ENCODE results near the gene MARK3.

- TF ChIP-seq MAZ (IDR thresholded peaks at IDR 0.05; ENCODE audit: borderline replicate concordance, low read depth, low read length), result no peak
- no peak for TF ChIP-seq CTCF (conservative IDR thresholded peaks at IDR 0.05; ENCODE audit: low read depth, low read length)
- no peak for TF ChIP-seq POLR2A (IDR thresholded peaks at IDR 0.05; ENCODE audit: low read depth, low read length)
- TF ChIP-seq, protein P1, sequence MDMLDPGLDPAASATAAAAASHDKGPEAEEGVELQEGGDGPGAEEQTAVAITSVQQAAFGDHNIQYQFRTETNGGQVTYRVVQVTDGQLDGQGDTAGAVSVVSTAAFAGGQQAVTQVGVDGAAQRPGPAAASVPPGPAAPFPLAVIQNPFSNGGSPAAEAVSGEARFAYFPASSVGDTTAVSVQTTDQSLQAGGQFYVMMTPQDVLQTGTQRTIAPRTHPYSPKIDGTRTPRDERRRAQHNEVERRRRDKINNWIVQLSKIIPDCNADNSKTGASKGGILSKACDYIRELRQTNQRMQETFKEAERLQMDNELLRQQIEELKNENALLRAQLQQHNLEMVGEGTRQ (IDR thresholded peaks at IDR 0.05; ENCODE audit: low read depth, low read length), result no peak
- TF ChIP-seq, protein P2, sequence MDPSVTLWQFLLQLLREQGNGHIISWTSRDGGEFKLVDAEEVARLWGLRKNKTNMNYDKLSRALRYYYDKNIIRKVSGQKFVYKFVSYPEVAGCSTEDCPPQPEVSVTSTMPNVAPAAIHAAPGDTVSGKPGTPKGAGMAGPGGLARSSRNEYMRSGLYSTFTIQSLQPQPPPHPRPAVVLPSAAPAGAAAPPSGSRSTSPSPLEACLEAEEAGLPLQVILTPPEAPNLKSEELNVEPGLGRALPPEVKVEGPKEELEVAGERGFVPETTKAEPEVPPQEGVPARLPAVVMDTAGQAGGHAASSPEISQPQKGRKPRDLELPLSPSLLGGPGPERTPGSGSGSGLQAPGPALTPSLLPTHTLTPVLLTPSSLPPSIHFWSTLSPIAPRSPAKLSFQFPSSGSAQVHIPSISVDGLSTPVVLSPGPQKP (IDR thresholded peaks at IDR 0.05; ENCODE audit: borderline replicate concordance, low read depth, low read length), result no peak
- no peak for TF ChIP-seq RAD21 (IDR thresholded peaks at IDR 0.05; ENCODE audit: low read length)
- TF ChIP-seq CEBPB (IDR thresholded peaks at IDR 0.05; ENCODE audit: low read depth, low read length), result no peak
- TF ChIP-seq CHD1 (IDR thresholded peaks at IDR 0.05; ENCODE audit: low read depth, low read length), result no peak
- no peak for TF ChIP-seq RCOR1 (IDR thresholded peaks at IDR 0.05; ENCODE audit: insufficient replicate concordance, low read length)
- TF ChIP-seq SMC3 (IDR thresholded peaks at IDR 0.05; ENCODE audit: low read depth, low read length), result no peak
- TF ChIP-seq MXI1 (IDR thresholded peaks at IDR 0.05; ENCODE audit: borderline replicate concordance, low read depth, low read length), result no peak
- no peak for TF ChIP-seq BHLHE40 (IDR thresholded peaks at IDR 0.05; ENCODE audit: low read depth, low read length)
- TF ChIP-seq NFE2L2 (IDR thresholded peaks at IDR 0.05; ENCODE audit: low read depth, low read length), result no peak
These were observed 17.5 kb downstream of the MARK3 start for GRCh38 chr14:103402695-103403094.

All from IMR-90 (cell line).